ENCODE measurements around the gene BLTP3A. TPM values are rescaled to one million over a fixed set of nuclear protein-coding genes. Genes with fewer than 3 reads are reported as not detected.

The BLTP3A gene
- total and polyA plus RNA-seq, 2 of the 13 experiments (the other 11 are each of a cell fraction or from before 2014, with no cell fraction given), result 22.1 to 24.0 TPM

DNA sequence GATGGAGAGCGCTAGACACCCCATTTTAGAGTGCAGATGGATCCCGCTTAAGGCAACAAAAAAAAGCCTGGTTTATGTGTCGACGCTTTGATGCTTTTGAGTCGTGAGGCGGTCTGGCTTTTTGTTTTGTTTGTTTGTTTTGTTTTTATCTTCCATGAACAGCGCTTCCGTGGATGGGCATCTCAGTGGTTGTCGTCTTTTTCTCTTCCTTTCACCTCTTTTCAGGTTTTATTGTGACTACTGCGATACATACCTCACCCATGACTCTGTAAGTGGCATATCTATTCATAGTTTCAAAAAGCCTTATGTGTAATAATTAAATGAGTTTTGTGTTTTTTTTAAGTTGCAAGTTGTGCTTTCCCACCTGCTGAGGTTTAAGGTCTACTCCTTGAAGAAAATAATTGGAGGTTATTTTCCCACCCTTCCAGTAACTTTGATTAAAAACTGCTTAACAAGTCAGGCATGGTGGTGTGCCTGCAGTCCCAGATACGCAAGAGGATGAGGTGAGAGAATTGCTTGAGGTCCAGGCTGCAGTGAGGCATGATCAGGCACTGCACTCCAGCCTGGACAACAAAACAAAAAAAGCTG lies 34.1 kb upstream of the BLTP3A start (continued):
- TF ChIP-seq ZKSCAN1 (IDR thresholded peaks at IDR 0.05; ENCODE audit: low read length), result 0 out of 2 replicates have a peak, but pooled peaks have one; percentile 1
- no peak for TF ChIP-seq CREB1 (IDR thresholded peaks at IDR 0.05)
- peak; percentile 90 for TF ChIP-seq CREB1 (CRISPR knock-in tag; IDR thresholded peaks at IDR 0.05)
- 0 out of 2 replicates have a peak, but pooled peaks have one; percentile 30 for TF ChIP-seq SMYD3 (CRISPR knock-in tag; IDR thresholded peaks at IDR 0.05)
- TF ChIP-seq, protein P1, sequence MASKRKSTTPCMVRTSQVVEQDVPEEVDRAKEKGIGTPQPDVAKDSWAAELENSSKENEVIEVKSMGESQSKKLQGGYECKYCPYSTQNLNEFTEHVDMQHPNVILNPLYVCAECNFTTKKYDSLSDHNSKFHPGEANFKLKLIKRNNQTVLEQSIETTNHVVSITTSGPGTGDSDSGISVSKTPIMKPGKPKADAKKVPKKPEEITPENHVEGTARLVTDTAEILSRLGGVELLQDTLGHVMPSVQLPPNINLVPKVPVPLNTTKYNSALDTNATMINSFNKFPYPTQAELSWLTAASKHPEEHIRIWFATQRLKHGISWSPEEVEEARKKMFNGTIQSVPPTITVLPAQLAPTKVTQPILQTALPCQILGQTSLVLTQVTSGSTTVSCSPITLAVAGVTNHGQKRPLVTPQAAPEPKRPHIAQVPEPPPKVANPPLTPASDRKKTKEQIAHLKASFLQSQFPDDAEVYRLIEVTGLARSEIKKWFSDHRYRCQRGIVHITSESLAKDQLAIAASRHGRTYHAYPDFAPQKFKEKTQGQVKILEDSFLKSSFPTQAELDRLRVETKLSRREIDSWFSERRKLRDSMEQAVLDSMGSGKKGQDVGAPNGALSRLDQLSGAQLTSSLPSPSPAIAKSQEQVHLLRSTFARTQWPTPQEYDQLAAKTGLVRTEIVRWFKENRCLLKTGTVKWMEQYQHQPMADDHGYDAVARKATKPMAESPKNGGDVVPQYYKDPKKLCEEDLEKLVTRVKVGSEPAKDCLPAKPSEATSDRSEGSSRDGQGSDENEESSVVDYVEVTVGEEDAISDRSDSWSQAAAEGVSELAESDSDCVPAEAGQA (IDR thresholded peaks at IDR 0.05; ENCODE audit: low read depth), result no peak
- TF ChIP-seq, protein P1 (CRISPR knock-in tag; IDR thresholded peaks at IDR 0.05; ENCODE audit: borderline replicate concordance), result 0 out of 2 replicates have a peak, but pooled peaks have one; percentile 6
- no peak for TF ChIP-seq ZFP37 (CRISPR knock-in tag; IDR thresholded peaks at IDR 0.05; ENCODE audit: borderline replicate concordance)
- TF ChIP-seq, protein P2, sequence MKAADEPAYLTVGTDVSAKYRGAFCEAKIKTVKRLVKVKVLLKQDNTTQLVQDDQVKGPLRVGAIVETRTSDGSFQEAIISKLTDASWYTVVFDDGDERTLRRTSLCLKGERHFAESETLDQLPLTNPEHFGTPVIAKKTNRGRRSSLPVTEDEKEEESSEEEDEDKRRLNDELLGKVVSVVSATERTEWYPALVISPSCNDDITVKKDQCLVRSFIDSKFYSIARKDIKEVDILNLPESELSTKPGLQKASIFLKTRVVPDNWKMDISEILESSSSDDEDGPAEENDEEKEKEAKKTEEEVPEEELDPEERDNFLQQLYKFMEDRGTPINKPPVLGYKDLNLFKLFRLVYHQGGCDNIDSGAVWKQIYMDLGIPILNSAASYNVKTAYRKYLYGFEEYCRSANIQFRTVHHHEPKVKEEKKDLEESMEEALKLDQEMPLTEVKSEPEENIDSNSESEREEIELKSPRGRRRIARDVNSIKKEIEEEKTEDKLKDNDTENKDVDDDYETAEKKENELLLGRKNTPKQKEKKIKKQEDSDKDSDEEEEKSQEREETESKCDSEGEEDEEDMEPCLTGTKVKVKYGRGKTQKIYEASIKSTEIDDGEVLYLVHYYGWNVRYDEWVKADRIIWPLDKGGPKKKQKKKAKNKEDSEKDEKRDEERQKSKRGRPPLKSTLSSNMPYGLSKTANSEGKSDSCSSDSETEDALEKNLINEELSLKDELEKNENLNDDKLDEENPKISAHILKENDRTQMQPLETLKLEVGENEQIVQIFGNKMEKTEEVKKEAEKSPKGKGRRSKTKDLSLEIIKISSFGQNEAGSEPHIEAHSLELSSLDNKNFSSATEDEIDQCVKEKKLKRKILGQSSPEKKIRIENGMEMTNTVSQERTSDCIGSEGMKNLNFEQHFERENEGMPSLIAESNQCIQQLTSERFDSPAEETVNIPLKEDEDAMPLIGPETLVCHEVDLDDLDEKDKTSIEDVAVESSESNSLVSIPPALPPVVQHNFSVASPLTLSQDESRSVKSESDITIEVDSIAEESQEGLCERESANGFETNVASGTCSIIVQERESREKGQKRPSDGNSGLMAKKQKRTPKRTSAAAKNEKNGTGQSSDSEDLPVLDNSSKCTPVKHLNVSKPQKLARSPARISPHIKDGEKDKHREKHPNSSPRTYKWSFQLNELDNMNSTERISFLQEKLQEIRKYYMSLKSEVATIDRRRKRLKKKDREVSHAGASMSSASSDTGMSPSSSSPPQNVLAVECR (CRISPR knock-in tag; IDR thresholded peaks at IDR 0.05; ENCODE audit: borderline replicate concordance), result peak; percentile 7; the same call in 1 of the 2 replicates
- TF ChIP-seq CREM (IDR thresholded peaks at IDR 0.05), result peak; percentile 70; the same call in 1 of the 2 replicates
- TF ChIP-seq CREM (CRISPR knock-in tag; IDR thresholded peaks at IDR 0.05), result no peak

Measured in HepG2 (cell line).